ENCODE data around the gene ARHGEF28. TPM values are rescaled to one million over a fixed set of nuclear protein-coding genes. Genes with fewer than 3 reads are reported as not detected.

ARHGEF28 gene
- total RNA-seq, 4 donors from 2014 or later, result 16.9 to 29.7 (median 25.7) TPM

- H3K27me3 ChIP-seq, result no peaks in the 10 kb centered on the region
- H3K36me3 ChIP-seq, result no peaks in the 10 kb centered on the region
- TF ChIP-seq POLR2AphosphoS5 (IDR thresholded peaks at IDR 0.05) (no peak), POLR2A (IDR thresholded peaks at IDR 0.05) (no peak), EP300 (IDR thresholded peaks at IDR 0.05) (no peak), CTCF (IDR thresholded peaks at IDR 0.05) (no peak)
- no peak overlapping the region for H3K27ac ChIP-seq
- no peak overlapping the region for H3K4me3 ChIP-seq
- H3K9me3 ChIP-seq, result no peaks in the 10 kb centered on the region
- 47 to 51% methylated on average over 3 of the region's 3 CpGs for WGBS, 2 donors (ENCODE audit: low coverage in 1 of 2)
- no peak for ATAC-seq
- H3K4me1 ChIP-seq, result no peaks in the 10 kb centered on the region
Measured at GRCh38 chr5:73957397-73958001, 331.5 kb downstream of the ARHGEF28 start.

GRCh38 chr5:73958037-73958436, 332.0 kb downstream of the ARHGEF28 start:
- no peaks in the 10 kb centered on the region for H3K4me1 ChIP-seq
- H3K4me3 ChIP-seq, result no peak overlapping the region
- H3K27me3 ChIP-seq, result no peaks in the 10 kb centered on the region
- no peaks in the 10 kb centered on the region for H3K36me3 ChIP-seq
- no peak overlapping the region for H3K27ac ChIP-seq
- WGBS, 2 donors (ENCODE audit: low coverage in 1 of 2), result 87 to 91% methylated on average over 2 of the region's 2 CpGs
- TF ChIP-seq EP300 (IDR thresholded peaks at IDR 0.05) (no peak), POLR2AphosphoS5 (IDR thresholded peaks at IDR 0.05) (no peak), CTCF (IDR thresholded peaks at IDR 0.05) (no peak), POLR2A (IDR thresholded peaks at IDR 0.05) (no peak)
- no peaks in the 10 kb centered on the region for H3K9me3 ChIP-seq
- no peak for ATAC-seq

- ATAC-seq, result no peak
- H3K27me3 ChIP-seq, result no peaks in the 10 kb centered on the region
- H3K4me1 ChIP-seq, result no peaks in the 10 kb centered on the region
- no peaks in the 10 kb centered on the region for H3K36me3 ChIP-seq
- H3K4me3 ChIP-seq, result no peak overlapping the region
- 48 to 57% methylated on average over 4 to 5 of the region's 5 CpGs for WGBS, 2 donors (ENCODE audit: low coverage in 1 of 2)
- no peak overlapping the region for H3K27ac ChIP-seq
- H3K9me3 ChIP-seq, result no peaks in the 10 kb centered on the region
- TF ChIP-seq CTCF (IDR thresholded peaks at IDR 0.05) (no peak), POLR2AphosphoS5 (IDR thresholded peaks at IDR 0.05) (no peak), POLR2A (IDR thresholded peaks at IDR 0.05) (no peak), EP300 (IDR thresholded peaks at IDR 0.05) (no peak)
Measured at GRCh38 chr5:73960023-73960422, 334.0 kb downstream of the ARHGEF28 start.

- Histone ChIP-seq H3K9me3 (no peaks in the 10 kb centered on the region), H3K27me3 (no peaks in the 10 kb centered on the region), H3K4me3 (no peak overlapping the region), H3K36me3 (no peaks in the 10 kb centered on the region), H3K4me1 (no peaks in the 10 kb centered on the region), H3K27ac (no peak overlapping the region)
- no peak for ATAC-seq
- no peak for TF ChIP-seq POLR2AphosphoS5 (IDR thresholded peaks at IDR 0.05)
- no peak for TF ChIP-seq CTCF (IDR thresholded peaks at IDR 0.05)
- no peak for TF ChIP-seq POLR2A (IDR thresholded peaks at IDR 0.05)
- TF ChIP-seq EP300 (IDR thresholded peaks at IDR 0.05), result no peak
- 60 to 100% methylated on average over 1 of the region's 1 CpG for WGBS, 2 donors (ENCODE audit: low coverage in 1 of 2)
Measured at GRCh38 chr5:73960426-73960825, 334.4 kb downstream of the ARHGEF28 start.

- Histone ChIP-seq H3K36me3 (no peaks in the 10 kb centered on the region), H3K4me3 (no peak overlapping the region), H3K4me1 (no peaks in the 10 kb centered on the region), H3K27me3 (peaks cover 3% of the 10 kb centered on the region), H3K27ac (no peak overlapping the region), H3K9me3 (no peaks in the 10 kb centered on the region)
- no peak for ATAC-seq
- 72 to 76% methylated on average over 7 to 8 of the region's 8 CpGs for WGBS, 2 donors (ENCODE audit: low coverage in 1 of 2)
- TF ChIP-seq CTCF (IDR thresholded peaks at IDR 0.05) (no peak), EP300 (IDR thresholded peaks at IDR 0.05) (no peak), POLR2A (IDR thresholded peaks at IDR 0.05) (no peak), POLR2AphosphoS5 (IDR thresholded peaks at IDR 0.05) (no peak)
Measured at GRCh38 chr5:73962801-73963425, 336.9 kb downstream of the ARHGEF28 start.
